ENCODE results near the gene EHD1. TPM values are rescaled to one million over a fixed set of nuclear protein-coding genes. Genes with fewer than 3 reads are reported as not detected.

Gene EHD1
- total RNA-seq, 2 donors from 2014 or later = 39.7 to 43.8 TPM

- H3K27me3 ChIP-seq (ENCODE audit: control insufficient read depth, insufficient read depth, low read length, poor library complexity, severe bottlenecking) = no peaks in the 10 kb centered on the region
- no peaks in the 10 kb centered on the region for H3K36me3 Mint-ChIP-seq (ENCODE audit: low read depth)
- H3K9ac ChIP-seq (ENCODE audit: extremely low read depth, low read length, poor library complexity, severe bottlenecking) = no peak overlapping the region
- H3K27me3 Mint-ChIP-seq (ENCODE audit: insufficient read depth) = no peaks in the 10 kb centered on the region
- no peaks in the 10 kb centered on the region for H3K4me1 ChIP-seq (ENCODE audit: control insufficient read depth, insufficient read depth, low read length)
- H3K4me3 ChIP-seq (ENCODE audit: low read length) = no peak overlapping the region
- peak overlapping the region; percentile 39 for H3K27ac Mint-ChIP-seq
- no peaks in the 10 kb centered on the region for H3K9me3 Mint-ChIP-seq
- H3K27ac ChIP-seq (ENCODE audit: low read depth, low read length) = no peak overlapping the region
- DNase-seq = no peak
- 89 to 94% methylated on average over 6 to 7 of the region's 7 CpGs for WGBS, 2 experiments (ENCODE audit: insufficient coverage in 1 of 2, insufficient read length in 1 of 2)
- no peak for TF ChIP-seq CTCF (conservative IDR thresholded peaks at IDR 0.05)
- no peaks in the 10 kb centered on the region for H3K9me3 ChIP-seq (ENCODE audit: control insufficient read depth, low read length)
- peaks cover 2% of the 10 kb centered on the region for H3K4me1 Mint-ChIP-seq
- no peaks in the 10 kb centered on the region for H3K36me3 ChIP-seq (ENCODE audit: control insufficient read depth, insufficient read depth, low read length)
- no peak overlapping the region for H3K4me3 Mint-ChIP-seq
Measured at GRCh38 chr11:64814712-64815187, 63.7 kb downstream of the EHD1 start.

GRCh38 chr11:64813826-64814225 is 64.6 kb downstream of the EHD1 start:
- Mint-ChIP-seq H3K36me3 (ENCODE audit: low read depth) (no peaks in the 10 kb centered on the region), H3K4me3 (no peak overlapping the region), H3K9me3 (no peaks in the 10 kb centered on the region), H3K27me3 (ENCODE audit: insufficient read depth) (no peaks in the 10 kb centered on the region), H3K4me1 (peaks cover 2% of the 10 kb centered on the region), H3K27ac (no peak overlapping the region)
- H3K9ac ChIP-seq (ENCODE audit: extremely low read depth, low read length, poor library complexity, severe bottlenecking) = no peak overlapping the region
- peaks cover 5% of the 10 kb centered on the region for H3K4me1 ChIP-seq (ENCODE audit: control insufficient read depth, insufficient read depth, low read length)
- no peak for TF ChIP-seq CTCF (conservative IDR thresholded peaks at IDR 0.05)
- H3K9me3 ChIP-seq (ENCODE audit: control insufficient read depth, low read length) = no peaks in the 10 kb centered on the region
- H3K27ac ChIP-seq (ENCODE audit: low read depth, low read length) = no peak overlapping the region
- H3K4me3 ChIP-seq (ENCODE audit: low read length) = no peak overlapping the region
- H3K27me3 ChIP-seq (ENCODE audit: control insufficient read depth, insufficient read depth, low read length, poor library complexity, severe bottlenecking) = no peaks in the 10 kb centered on the region
- no peaks in the 10 kb centered on the region for H3K36me3 ChIP-seq (ENCODE audit: control insufficient read depth, insufficient read depth, low read length)
- 93 to 98% methylated on average over 5 of the region's 5 CpGs for WGBS, 2 experiments (ENCODE audit: insufficient coverage in 1 of 2, insufficient read length in 1 of 2)
- DNase-seq = no peak

GRCh38 chr11:64810891-64811272 is 67.5 kb downstream of the EHD1 start:
- TF ChIP-seq CTCF (conservative IDR thresholded peaks at IDR 0.05) = no peak
- DNase-seq = no peak
- peak overlapping the region; percentile 89 for H3K4me3 Mint-ChIP-seq
- H3K27me3 ChIP-seq (ENCODE audit: control insufficient read depth, insufficient read depth, low read length, poor library complexity, severe bottlenecking) = no peaks in the 10 kb centered on the region
- no peaks in the 10 kb centered on the region for H3K9me3 ChIP-seq (ENCODE audit: control insufficient read depth, low read length)
- no peak overlapping the region for H3K9ac ChIP-seq (ENCODE audit: extremely low read depth, low read length, poor library complexity, severe bottlenecking)
- no peak overlapping the region for H3K27ac ChIP-seq (ENCODE audit: low read depth, low read length)
- peaks cover 2% of the 10 kb centered on the region for H3K4me1 Mint-ChIP-seq
- H3K36me3 Mint-ChIP-seq (ENCODE audit: low read depth) = peaks cover 15% of the 10 kb centered on the region
- H3K9me3 Mint-ChIP-seq = no peaks in the 10 kb centered on the region
- H3K36me3 ChIP-seq (ENCODE audit: control insufficient read depth, insufficient read depth, low read length) = peaks cover 13% of the 10 kb centered on the region
- H3K27ac Mint-ChIP-seq = peak overlapping the region; percentile 67
- peak overlapping the region; percentile 89 for H3K4me3 ChIP-seq (ENCODE audit: low read length)
- H3K4me1 ChIP-seq (ENCODE audit: control insufficient read depth, insufficient read depth, low read length) = peaks cover 5% of the 10 kb centered on the region
- no peaks in the 10 kb centered on the region for H3K27me3 Mint-ChIP-seq (ENCODE audit: insufficient read depth)
- 44 to 51% methylated on average over 9 to 13 of the region's 17 CpGs for WGBS, 2 experiments (ENCODE audit: insufficient coverage in 1 of 2, insufficient read length in 1 of 2)
